IPS-11a (cell line): ENCODE results near the gene GALR2.

ENCODE experiments used
- H3K4me3 ChIP-seq: one replicate; pipeline ENCODE4 v1.5.1; 2013; ENCODE audit warnings: low read depth, low read length, control low read depth

GALR2 gene

DNA sequence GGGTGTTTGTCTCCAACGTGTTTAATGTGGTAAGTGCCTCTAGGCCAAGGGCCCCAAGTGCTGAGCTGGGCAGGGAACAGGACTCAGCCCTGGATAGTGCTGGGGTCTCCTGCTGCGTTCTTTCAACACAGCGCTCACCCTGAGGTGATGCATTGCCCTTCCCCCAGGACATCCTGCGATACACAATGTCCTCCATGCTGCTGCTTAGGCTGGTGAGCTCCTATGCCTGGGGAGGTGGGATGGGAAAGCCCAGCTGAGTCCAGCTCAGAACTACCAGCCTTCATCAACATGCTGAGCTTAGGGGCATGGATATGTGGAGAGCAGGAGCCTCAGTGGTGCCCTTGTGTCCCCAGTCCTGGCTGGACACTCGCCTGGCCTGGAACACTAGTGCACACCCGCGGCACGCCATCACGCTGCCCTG, 5.0 kb downstream of the GALR2 start:
- H3K4me3 ChIP-seq: no peak overlapping the region

DNA sequence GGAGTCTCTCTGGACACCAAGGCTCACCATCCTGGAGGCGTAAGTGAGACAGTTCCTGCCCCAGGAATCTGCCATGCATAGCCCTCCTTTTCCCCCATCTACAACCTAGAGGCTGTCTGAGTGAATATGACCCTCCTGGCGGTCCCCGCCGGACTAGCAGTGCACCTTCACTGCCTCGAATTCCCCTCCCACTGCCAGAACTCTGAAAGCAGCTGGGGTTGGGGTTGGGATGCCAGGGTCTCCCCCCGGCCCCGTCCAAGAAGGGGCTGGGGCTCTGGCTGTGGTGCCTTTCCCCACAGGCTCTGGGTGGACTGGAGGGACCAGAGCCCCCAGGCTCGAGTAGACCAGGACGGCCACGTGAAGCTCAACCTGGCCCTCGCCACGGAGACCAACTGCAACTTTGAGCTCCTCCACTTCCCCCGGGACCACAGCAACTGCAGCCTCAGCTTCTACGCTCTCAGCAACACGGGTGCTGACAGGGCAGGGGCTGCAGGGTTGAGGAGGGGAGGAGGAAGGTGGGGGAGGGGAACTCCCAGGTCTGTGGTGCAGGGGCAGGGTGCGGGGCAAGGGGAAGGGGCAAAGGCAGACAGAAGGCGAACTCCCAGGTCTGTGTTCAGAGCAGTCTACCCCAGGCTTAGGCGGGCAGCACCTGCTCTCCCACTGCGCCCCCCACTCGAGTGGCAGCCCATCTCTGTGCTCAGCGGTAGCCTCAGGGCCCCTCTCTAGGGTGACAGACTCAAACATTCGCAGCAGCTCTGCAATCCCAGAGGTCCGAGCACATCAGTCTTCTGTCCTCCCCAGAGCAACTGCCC, 5.6 kb downstream of the GALR2 start:
- no peak overlapping the region for H3K4me3 ChIP-seq

DNA sequence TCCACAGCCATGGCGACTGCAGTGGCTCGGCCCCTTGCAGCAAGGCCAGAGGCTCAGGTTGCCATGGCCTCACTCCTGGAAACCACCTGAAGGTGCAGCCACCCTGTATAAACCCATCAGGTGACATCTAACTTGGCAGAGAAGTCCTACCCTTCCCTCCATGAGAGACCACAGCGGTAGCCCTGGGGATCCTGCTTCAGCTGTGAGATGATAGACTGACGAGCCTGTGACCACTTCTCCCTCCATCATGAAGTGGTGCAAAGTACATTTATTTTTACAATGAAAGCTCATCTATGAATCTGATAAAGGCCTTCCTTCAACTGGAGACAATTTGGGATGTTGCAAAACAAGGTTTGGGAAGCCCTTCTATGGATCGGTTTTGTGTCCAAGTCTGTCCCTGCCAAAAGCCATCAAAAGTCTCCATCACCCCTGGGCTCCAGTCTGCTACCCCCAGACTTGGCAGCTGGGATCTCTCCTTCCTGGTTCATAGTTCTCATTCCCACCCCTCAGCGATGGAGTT, 6.2 kb downstream of the GALR2 start:
- no peak overlapping the region for H3K4me3 ChIP-seq

DNA sequence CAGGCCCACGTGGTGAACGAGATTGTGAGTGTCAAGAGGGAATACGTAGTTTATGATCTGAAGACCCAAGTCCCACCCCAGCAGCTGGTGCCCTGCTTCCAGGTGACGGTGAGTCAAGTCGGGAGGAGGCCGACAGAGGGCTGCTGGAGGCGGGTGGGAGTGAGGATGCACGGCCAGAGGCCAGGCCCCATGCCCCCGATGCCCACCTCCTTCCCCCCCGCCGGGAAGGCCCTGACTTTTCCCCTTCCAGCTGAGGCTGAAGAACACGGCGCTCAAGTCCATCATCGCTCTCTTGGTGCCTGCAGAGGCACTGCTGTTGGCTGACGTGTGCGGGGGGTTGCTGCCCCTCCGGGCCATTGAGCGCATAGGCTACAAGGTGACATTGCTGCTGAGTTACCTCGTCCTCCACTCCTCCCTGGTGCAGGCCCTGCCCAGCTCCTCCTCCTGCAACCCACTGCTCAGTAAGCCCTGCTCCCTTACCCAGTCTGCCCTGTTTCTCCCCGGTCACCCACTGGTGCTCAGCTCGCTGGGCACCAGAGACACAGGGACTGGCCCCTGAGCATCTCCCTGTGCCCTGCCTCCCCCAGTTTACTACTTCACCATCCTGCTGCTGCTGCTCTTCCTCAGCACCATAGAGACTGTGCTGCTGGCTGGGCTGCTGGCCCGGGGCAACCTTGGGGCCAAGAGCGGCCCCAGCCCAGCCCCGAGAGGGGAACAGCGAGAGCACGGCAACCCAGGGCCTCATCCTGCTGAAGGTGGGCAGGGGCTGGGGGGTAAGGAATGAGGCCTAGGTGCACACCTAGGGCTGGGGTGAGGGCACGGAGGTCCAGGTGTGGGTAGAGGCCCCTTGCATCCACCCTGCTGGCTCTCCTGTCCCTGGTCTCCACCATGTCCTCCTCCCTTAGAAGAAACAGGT, 7.0 kb downstream of the GALR2 start:
- H3K4me3 ChIP-seq: no peak overlapping the region

DNA sequence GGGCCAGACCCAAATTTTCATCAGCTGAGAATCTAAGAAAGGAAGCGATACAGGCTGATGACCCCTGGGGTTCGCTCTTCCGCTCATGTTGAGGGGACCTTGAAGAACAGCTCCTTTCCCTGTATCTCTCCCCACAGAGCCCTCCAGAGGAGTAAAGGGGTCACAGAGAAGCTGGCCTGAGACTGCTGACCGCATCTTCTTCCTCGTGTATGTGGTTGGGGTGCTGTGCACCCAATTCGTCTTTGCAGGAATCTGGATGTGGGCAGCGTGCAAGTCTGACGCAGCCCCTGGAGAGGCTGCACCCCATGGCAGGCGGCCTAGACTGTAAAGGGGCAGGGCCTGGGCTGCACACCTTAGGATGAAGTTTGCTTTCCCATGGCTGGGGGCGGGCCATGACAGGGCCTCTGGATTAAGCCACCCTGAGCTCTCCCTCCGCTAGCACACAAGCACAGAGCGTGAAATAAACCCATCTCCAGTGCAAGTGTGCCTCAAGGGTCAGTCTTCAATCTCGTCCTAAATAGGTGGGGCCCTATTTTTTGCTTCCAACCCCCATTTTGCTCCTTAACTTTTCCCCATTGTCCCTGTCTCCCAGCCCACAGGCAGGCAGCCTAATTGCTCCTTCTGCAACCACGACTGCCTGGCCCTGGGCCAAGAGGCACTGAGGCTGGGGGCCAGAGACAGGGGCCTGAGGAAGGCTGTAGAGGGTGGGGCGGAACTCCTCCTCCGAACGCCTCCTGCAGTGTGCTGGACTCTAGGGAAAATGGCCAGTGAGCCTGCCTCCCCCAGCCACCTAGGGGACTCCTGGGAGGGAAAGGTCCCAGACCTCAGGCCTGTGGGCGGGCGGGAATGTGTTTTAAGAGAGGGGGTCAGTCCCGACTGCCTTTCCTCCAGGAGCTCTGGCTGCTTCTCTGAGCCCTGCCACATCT, 8.0 kb downstream of the GALR2 start:
- H3K4me3 ChIP-seq: no peak overlapping the region

DNA sequence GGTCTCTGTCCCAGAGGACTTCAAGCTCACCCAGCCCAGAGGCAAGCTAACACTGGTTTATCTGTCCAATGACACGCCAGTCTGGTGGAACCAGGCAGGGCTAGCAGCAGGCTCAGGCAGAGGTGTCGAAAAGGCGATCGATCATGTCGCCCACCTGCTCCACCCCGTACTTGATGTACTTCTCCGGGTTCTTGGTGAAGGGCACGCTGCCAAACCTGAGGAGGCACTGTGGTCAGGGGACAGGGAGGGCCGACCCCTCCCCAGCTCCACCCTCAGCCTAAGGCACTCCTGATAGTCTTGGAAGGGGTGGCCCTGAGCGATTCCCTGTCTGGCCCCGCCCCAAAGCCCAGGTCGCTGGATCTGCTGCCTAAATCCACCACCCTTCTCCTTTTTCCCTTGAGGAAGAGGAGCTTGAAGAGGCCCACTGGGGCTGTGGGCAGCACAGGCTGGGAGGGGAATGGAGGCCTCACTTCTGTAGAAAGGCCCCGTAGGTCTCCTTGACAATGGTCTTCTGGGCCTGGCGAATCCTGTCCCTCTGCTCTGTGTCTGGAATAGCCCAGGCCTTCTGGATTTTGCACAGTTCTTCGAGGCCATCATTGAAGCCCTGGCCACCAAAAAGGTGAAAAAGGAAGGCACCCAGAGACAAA, 9.1 kb downstream of the GALR2 start:
- H3K4me3 ChIP-seq: no peak overlapping the region

DNA sequence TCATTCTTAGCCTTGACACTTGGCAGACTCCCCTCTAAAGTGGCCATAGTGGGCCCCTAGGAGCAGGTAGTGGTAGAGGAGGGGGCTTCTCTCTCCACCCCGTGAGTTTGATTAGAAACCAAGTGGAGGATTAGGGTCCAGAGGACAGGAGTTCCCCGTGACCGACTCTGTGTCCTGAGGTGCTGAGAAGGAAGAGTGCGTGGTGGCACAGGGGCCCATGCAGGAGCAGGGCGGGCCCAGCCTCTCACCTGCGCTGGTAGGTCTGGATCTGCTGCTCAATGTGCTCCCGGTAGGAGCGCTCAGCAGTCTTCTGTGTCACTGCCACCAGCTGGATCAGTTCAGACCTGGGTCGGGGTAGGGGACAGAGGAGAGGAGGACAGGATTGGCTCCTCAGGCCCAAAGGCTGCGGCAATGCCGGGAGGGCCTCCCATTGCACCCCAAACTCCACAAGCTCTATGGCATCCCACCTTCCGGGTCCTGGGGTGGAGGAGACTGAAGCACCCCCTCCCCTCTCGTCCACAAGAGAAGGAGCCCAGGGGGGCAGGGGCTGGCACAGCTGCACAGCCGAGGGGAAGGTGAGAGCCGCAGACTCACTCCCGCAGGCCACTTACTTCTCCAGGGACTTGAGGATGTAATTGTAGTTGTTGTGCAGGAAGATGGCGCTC, 10.6 kb downstream of the GALR2 start:
- no peak overlapping the region for H3K4me3 ChIP-seq

DNA sequence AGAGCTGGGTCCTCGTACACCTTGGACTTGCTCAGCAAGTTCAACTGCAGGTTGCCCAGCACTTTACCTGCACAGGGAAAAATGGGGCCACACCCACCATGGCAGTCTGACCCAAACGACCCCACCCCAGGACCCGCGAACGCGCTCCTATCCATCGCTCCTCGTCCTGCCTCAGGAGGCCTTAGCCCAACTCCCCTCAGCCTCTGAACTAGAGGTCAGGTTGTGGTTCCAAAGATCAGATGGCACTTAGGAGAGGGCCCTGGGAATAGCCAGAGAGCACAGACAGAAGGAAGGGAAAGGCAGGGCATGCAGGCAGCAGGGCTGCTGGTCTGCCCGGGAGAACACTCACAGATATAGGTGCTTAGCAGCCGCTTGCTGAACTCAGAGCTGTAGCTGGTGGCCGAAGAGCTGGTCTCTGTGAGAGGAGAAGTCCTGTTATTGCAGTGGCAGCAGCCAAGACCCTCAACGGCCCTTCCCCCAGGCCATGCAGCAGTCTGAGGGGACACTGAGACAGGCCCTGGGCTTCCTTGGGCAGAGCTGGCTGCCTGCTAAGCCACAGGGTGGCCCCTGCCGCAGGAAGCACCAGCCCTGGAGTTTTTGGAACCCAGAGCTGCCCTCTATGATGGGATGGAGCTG, 11.3 kb downstream of the GALR2 start:
- H3K4me3 ChIP-seq: no peak overlapping the region

DNA sequence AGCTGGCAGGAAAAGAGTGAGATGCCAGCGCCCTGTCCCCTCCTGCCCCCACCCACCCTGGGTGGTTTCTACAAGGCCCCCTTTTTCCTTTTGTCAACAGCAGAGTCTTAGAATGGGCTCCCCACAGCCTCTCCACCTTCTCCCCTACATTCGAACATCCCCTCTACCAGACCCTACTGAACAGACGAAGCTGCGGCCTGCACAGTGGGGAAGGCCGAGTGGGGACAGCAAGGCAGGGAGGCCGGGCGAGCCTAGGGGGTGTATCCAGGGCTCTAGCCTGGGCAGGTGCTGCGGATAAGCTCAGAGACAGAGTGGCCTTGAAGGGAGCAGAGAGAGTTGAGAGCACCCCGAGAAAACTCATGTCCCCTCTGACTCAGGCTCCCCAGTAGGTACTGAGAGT, 11.8 kb downstream of the GALR2 start:
- no peak overlapping the region for H3K4me3 ChIP-seq

DNA sequence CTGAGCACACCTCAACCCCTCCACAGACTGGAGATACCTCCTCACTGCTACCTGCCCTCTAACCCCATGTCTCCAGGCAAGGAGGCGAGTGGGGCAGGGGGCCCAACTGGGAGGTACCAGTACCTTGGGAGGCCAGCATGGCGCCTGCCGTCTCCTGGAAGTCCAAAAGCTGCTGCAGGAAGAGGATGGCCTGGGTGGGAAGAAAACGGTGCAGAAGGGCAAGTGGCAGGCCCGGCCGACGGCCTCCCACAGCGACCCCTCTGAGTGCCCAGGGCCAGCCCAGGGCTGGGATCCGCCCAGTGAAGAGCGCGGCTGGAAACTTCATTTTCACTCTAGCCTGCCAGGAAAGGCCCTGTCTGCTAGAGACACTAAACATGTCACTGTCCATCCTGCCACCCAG, 12.9 kb downstream of the GALR2 start:
- H3K4me3 ChIP-seq: no peak overlapping the region

DNA sequence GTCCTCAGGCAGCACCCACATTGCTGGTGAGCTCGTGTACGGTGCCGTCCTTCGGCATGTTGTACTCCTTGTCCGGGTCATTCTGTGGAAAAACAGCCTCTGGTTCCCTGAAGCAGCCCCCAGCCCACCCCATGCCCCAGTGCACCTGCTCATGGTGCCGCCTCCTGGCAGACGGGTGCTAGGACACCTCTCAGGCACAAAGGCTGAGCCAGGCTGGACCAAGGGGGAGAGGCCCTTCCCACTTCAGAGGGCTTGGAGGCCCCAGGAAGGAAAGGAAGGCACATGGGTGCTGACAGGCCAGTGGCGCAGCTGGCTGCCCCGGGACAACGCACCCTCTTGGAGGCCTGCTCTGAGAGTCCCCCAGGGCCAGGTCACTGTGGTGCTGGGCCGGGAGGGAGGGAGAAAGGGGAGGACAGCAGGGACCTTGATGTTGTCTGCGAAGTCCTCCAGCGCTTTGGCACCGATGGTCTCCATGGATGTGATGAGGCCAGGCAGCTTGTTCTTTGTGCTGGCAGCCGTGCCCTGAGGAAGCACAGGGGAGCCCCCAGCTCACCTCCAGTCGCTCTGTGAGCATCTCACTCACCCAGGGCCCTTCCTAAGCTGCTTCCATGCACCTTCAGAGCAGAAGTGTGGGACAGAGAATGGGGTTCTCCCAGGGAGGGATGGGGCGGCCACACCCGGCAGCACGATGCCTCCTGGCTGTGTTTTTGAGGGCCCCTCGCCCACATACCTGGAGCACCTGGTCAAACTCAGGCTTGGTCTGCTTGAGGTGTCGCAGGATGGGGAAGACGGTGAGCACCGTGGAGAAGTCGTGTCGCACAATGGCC, 13.7 kb downstream of the GALR2 start:
- H3K4me3 ChIP-seq: no peak overlapping the region

DNA sequence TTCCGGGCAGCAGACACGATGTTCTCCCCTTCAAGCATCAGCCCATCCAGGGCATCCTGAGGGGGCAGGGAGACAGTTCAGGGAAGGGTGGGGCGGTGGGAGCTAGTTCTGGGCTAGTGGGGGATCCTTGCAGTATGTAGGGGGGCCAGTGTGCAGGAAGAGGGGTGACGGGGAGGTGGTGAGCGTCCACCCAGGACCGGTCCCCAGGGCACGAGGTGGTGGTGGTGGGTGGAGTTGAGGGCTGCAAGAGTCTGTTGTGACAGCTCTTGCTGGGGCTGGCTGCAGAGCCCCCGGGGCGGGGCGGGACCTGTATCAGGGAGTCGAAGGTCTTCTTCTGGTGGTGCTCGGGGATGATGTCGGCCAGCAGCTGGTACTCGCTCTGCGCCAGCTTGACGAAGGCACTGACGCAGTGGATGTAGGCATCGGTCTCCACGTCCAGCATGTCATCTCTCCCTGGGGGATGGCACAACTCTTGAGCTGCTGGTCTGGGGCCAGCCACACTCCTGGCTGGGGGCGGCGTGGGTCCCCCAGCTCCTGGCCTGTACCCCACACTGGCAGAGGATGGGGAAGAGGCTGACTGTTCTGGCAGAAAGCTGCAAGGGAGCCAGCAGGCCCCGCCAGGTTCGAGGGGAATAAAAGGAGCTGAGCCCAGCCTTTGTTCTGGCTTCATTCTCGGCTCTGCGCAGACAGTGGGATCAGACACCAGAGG, 14.4 kb downstream of the GALR2 start:
- H3K4me3 ChIP-seq: no peak overlapping the region

DNA sequence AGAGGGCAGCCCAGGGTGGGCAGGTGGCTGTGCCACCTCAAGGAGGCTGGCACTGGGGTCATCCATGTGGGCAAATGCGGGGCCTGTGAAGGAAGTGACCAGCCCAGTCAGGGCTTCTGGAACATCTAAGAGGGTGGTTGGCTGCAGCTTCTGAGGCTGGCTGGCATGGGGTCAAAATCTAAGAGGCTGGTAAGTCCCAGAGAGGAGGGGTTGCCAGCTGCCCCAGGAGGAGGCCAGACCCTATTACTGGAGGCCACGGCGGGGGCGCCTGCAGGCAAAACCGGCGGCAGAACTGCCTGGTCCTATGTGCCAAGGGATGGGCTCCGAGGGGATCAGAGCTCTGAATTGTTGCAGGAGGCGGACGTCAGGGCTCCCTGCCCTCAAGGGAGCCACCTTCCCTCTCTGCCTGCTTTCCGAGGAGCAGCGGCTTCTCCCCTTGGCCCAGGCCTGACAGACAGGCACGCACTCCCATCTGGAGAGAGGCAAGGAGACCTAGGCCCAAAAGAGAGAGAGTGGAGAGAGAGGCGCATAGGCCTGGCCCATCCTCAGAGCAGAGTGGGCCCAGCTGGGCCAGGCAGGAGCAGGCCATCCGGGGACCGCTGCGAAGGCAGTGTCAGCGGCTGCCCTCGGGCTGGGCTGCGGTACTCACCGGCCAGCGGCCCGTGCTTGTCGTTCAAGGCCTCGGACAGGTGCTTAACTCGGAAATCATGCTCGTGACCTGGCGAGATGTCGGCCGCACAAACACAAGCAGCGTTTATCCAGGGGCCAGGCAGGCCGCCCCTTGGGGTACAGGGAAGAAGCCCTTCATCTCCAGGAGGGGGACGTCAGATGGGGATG, 15.3 kb downstream of the GALR2 start:
- no peak overlapping the region for H3K4me3 ChIP-seq

DNA sequence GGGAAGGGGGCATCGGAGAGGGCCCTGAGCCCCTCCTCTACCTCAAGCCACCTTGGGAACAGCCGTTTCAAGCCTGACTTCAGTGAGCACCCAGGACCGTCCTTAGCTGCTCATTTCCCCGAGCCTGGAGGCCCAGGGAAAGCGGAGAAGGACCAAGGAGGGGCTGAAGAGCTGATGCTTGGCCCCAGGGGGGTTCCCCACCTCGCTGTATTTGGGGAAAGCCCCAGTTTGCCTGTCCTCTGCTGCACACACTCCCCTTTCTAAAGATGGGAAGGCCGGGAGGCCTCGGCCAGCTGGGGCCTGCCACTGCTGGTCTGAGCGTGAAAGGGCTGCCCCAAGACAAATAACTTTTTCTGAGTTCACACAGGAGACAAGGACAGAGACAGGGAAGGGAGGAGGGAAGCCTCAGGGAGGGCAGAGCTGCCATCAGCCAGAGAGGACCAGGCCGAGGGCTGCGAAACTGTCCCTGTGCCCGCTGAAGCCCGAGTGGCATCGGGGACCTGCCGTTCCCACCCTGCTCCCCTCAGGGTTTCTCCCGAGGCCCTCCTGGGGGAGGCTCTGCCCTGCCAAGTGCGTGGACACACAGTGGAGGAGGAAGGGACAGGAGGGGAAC, 16.0 kb downstream of the GALR2 start:
- H3K4me3 ChIP-seq: no peak overlapping the region

DNA sequence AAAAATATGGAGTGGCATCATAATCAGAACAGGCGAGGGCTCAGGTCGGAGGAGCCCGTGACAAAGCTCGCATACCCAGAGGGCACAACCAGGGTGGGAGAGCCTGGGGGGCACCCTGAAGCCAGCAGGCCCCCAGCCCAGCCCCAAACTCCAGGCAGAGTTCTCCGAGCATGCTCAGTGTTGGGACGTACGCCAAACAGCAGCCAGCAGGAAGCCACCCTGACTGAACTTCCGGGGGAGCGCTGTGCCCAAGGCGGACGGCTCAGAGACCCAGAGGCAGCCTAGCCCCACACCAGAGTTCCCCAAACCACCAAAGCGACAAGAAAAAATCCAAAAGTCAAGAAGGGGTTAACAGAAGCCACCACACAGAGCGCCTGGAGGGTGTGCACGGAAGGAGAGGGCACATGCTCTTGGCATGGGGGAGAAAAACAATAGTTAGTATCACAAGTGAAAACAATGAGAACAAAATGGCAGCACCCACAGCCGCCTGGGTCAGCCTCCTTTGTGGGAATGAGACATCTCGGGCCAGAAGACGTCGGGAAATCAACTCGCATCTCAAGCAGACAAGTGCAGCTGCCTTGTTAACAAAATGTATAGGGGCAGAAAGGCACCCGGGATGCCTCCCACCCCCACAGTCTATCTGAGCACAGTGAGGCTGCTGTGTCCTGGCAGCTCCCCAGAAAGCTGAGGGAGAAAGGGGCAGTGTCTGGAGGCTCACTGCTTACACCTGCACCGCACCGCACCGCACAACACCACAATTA, 17.1 kb downstream of the GALR2 start:
- H3K4me3 ChIP-seq: no peak overlapping the region
